NCI-H187 treated with DMSO at 0.1 percent for 48 hours (cell line): Measurements from ENCODE around the gene UTY.

Experiments used
- DNase-seq: peaks from one replicate; lab custom pipeline; 2025; lab: John Stamatoyannopoulos, UW

The UTY gene

DNA sequence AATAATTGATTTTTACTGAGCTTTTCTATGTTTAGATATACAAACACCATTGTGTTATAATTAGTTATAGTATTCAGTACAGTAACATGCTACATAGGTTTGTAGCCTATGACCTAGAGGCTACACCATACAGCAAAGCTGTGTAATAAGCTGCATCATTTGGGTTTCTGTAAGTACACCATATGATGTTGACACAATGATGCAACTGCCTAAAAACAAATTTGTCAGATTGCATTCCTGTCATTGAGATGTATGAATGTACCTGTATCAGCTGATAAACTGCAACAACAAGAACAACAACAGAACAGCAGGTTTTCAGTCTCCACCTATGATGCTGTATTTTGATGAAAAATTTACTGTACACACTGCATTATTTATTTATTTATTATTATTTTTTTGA lies 64.3 kb downstream of the UTY start:
- DNase-seq: no peak

DNA sequence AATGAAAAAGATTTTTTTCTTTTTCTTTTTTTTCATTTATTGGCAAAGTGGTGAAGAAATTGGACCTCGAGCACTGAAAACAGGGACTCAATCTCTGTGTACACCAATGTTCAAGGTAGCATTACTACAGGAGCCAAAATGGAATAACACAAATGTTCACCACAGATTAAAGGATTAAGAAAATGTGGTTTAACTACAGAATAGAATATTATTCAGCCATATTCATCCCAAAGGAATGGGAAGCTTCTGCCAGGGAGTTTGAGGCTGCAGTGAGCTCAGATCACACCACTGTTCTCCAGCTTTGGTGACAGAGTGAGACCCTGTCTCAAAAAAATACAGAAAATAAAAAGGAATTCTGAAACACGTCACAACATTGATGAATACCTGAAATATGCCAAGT lies 81.0 kb downstream of the UTY start:
- no peak for DNase-seq

- DNase-seq: no peak
These were observed 98.6 kb downstream of the UTY start for GRCh38 chrY:13381110-13381683.

- DNase-seq: no peak
These were observed 108.7 kb downstream of the UTY start for GRCh38 chrY:13370868-13371800.

- no peak for DNase-seq
These were observed 109.6 kb downstream of the UTY start for GRCh38 chrY:13370245-13370644.

- DNase-seq: no peak
These were observed 111.4 kb downstream of the UTY start for GRCh38 chrY:13368513-13368845.

- no peak for DNase-seq
These were observed 116.2 kb downstream of the UTY start for GRCh38 chrY:13363641-13364040.

GRCh38 chrY:13362662-13363061 lies 117.2 kb downstream of the UTY start:
- DNase-seq: no peak

- no peak for DNase-seq
These were observed 117.9 kb downstream of the UTY start for GRCh38 chrY:13361656-13362636.

DNA sequence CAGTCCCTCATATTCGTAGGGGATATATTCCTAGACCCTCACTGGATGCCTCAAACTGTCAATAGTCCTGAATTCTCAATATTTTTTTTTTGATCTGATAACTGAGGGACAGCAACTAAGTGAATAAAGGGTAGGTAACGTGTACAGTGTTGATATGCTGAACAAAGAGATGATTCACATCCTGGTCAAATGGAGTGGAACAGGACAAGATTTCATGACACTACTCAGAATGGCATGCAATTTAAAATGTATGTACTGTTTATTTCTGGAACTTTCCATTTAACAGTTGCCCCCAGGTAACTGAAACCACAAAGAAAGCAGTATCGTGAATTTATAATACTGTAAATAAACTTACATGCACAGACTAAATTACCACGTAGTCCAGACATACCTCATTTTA lies 128.4 kb downstream of the UTY start:
- DNase-seq: no peak

DNA sequence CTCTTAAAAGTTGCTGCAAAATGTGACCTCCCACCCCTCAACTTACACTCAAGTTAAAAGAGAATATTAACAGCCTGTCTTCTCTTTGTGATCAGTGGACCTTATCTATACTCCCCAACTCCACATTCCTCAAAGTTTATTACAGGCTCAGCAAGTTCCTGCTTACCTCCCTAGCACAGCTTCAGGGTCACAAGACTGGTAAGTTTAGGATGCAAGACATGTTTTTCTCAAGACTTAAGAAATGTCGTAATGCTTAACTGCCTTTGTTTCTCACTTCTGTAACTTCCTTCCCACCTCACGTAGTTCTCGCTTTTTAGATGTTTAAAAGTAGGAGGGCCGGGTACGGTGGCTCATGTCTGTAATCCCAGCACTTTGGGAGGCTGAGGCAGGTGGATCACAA lies 132.7 kb downstream of the UTY start:
- no peak for DNase-seq

- DNase-seq: no peak
These were observed 134.3 kb downstream of the UTY start for GRCh38 chrY:13345549-13345948.

DNA sequence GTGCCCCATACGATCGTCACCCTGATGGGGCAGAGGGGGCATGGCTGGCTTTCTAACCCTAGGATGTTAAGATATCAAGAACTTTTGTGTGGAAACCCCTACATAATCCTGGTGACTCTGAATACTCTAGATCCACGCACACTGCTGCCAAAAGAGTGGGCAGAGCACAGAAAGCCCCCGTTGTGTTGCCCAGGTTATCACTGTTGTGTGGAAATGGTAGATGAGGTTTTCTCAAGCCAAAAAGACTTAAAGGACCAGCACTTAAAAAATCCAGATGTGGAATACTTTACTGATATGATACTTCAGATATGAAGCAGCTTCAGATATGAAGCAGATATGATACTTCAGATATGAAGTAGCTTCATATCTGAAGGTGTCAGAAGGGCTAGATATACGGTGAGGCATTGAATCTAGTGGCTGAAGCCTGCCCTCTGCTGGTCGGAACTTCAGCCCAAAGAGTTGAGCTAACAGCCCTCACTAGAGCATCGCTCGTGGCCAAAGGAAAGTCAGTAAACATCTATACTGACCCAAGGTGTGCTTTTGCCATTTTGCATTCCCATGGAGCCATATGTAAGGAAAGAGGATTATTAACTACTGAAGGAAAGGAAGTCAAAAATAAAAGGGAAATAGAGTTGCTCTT lies 136.4 kb downstream of the UTY start:
- no peak for DNase-seq

GRCh38 chrY:13339939-13340338 lies 139.9 kb downstream of the UTY start:
- no peak for DNase-seq

DNA sequence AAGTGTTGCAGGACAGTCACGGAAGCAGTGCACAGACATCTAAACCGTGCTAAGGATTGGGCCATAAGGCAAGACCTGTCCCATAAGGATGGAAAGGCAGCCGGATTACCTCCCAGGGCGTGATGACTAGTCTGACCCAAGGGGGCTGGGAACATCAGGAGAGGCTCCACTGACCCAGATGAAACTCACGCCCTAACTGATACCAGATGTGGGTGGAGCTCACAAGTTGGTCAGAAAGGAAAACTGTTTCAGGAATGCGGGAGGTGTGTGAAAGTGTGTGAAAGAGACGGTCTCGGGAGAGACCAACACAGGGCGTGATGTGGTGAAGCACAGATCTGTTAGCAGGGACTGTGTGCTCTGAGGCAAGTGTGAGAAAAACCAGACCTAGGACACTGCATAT lies 140.5 kb downstream of the UTY start:
- DNase-seq: no peak

DNA sequence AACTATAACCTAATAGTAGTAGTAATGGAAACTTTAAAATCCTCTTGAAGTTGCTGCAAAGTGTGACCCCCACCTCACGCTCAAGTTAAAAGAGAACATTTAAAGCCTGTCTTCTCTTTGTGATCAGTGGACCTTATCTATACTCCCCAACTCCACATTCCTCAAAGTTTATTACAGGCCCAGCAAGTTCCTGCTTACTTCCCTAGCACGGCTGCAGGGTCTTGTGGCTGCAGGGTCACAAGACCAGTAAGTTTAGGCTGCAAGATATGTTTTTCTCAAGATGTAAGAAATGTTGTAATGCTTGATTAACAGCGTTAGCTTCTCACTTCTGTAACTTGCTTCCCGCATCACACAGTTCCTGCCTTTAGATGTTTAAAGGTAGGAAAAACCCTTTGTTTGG lies 141.1 kb downstream of the UTY start:
- no peak for DNase-seq

GRCh38 chrY:13337934-13338333 lies 141.9 kb downstream of the UTY start:
- DNase-seq: no peak

DNA sequence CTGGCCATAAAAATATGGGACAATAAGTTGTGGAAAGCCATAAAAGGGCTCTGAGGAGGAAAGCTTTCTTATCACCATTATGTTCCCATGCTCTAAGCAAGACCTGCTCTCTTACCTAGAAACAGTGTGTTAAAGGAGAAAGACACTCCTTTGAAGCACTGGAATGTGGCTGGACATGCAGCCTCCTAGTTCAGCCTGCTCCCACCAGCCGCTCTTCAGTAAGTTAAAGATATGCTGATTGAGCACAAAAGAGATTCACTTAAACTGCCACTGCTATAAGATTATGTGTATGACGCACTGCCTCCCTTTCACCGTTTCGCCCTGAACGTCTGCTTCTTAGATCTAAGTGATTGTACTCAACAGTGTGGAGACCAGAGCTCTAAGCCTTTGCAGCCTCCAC lies 146.0 kb downstream of the UTY start:
- no peak for DNase-seq

DNA sequence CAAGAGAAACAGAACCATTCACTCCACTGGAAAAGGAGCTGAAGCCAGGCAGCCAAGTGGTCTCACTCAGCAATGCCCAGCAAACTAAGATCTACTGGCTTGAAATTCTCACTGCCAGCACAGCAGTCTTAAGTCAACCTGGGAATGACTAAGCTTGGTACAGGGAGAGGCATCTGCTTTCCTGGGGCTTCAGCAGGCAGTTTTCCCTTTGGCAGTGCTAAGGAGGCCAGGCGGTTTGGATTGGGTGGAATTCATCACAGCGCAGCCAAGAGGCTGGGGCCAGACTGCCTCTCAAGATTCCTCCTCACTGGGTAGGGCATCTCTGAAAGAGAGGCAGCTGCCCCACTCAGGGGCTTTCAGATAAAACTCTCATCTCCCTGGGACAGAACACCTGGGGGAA lies 149.2 kb downstream of the UTY start:
- DNase-seq: no peak

DNA sequence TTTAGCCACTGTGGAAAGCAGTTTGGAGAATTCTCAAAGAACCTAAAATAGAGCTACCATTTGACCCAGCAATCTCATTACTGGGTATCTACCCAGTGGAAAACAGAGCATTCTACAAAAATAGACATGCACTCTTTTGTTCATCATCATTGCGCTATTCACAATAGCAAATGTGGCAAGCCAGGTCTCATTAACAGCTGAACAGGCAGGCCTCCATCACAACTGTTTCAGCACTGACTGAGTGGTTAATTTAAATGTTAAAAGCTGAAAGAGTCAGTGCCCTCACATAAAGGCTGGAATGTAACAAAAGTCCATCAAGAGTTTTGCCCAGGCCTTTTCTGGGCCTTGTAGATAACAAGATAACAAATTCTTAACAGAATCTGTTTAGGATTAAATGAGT lies 166.9 kb downstream of the UTY start:
- no peak for DNase-seq

DNA sequence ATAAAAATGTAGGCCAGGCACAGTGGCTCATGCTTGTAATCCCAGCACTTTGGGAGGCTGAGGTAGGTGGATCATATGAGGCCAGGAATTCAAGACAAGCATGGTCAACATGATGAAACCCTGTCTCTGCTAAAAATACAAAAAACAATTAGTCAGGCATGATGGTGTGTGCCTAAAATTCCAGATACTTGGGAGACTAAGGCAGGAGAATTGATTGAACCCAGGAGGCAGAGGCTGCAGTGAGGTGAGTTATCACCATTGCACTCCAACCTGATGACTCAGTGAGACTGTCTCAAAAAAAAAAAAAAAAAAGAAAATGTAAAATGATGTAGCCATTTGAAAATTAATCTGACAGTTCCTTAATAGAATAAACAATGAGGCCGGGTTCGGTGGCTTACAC lies 171.9 kb downstream of the UTY start:
- no peak for DNase-seq

DNA sequence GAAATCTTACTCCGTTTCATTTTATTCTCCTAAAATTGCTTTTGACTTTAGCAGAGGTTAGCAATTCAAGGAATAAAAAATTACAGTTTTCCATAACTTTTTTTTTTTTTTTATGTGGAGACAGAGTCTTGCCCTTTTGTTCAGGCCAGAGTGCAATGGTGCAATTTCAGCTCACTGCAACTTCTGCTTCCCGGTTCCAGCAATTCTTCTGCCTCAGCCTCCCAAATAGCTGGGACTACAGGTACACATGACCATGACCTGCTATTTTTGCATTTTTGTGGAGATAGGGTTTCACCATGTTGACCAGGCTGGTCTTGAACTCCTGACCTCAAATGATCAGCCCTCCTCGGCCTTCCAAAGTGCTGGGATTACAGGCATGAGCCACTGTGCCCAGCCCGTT lies 179.0 kb downstream of the UTY start:
- no peak for DNase-seq
